CD14-positive monocyte (primary cell): ENCODE results near the gene HOXD8. TPM values are rescaled to one million over a fixed set of nuclear protein-coding genes. Genes with fewer than 3 reads are reported as not detected.

Experiments
- DNase-seq, 3 donors: peaks; one replicate each; pipeline ENCODE4 v3.0.0-alpha.2; 2011 to 2022
- H2AFZ ChIP-seq: 2 replicates; pipeline ENCODE4 v1.6.0; 2012; ENCODE audit warnings: mild to moderate bottlenecking, low read depth, low read length, inconsistent platforms; ENCODE audit not compliant: insufficient read depth, poor library complexity, severe bottlenecking
- H3K27ac ChIP-seq, 2 donors: 1 replicate in 1 of 2; 2 replicates in 1 of 2; pipeline ENCODE4 v1.5.1; 2012 to 2013; ENCODE audit warnings: low read length in 2 of 2, control low read depth in 1 of 2, inconsistent platforms in 1 of 2, low read depth in 1 of 2, mild to moderate bottlenecking in 1 of 2
- H3K27me3 ChIP-seq, 2 donors: one replicate each; pipeline versions ENCODE4 v1.6.0 to v1.6.1; 2011 to 2013; ENCODE audit warnings: low read length in 2 of 2; ENCODE audit not compliant: control insufficient read depth in 2 of 2, insufficient read depth in 2 of 2
- H3K36me3 ChIP-seq, 2 donors: replicated peaks in 1 of 2; 1 replicate in 1 of 2; 2 replicates in 1 of 2; pipeline versions ENCODE4 v1.5.1 to v1.6.1; 2012 to 2013; ENCODE audit warnings: low read length in 2 of 2, control low read depth in 1 of 2, inconsistent platforms in 1 of 2, mild to moderate bottlenecking in 1 of 2; ENCODE audit not compliant: insufficient read depth in 2 of 2, control insufficient read depth in 1 of 2
- H3K4me1 ChIP-seq, 2 donors: 1 replicate in 1 of 2; 2 replicates in 1 of 2; pipeline versions ENCODE4 v1.5.1 to v1.6.1; 2012 to 2013; ENCODE audit warnings: low read length in 2 of 2, control low read depth in 1 of 2, inconsistent platforms in 1 of 2, mild to moderate bottlenecking in 1 of 2, moderate library complexity in 1 of 2; ENCODE audit not compliant: insufficient read depth in 2 of 2, control insufficient read depth in 1 of 2
- H3K4me2 ChIP-seq: replicated peaks from 2 replicates; pipeline ENCODE3; 2012; ENCODE audit warnings: low read length, moderate library complexity, mild to moderate bottlenecking; ENCODE audit not compliant: poor library complexity, severe bottlenecking; ENCODE audit errors: extremely low read depth
- H3K4me3 ChIP-seq, 3 experiments: fragments of 200-600 bp in 1 of 3; sonication (generic) in 1 of 3; replicated peaks in 1 of 3; 1 replicate in 2 of 3; 2 replicates in 1 of 3; pipeline ENCODE4 v1.5.1; 2011 to 2013; ENCODE audit warnings: low read length in 3 of 3, mild to moderate bottlenecking in 3 of 3, control low read depth in 2 of 3, low read depth in 2 of 3, inconsistent platforms in 1 of 3, moderate library complexity in 1 of 3
- H3K79me2 ChIP-seq: 2 replicates; pipeline ENCODE4 v1.6.0; 2012; ENCODE audit warnings: mild to moderate bottlenecking, control low read depth, inconsistent platforms, low read length, moderate library complexity; ENCODE audit not compliant: insufficient read depth
- H3K9ac ChIP-seq: 2 replicates; pipeline ENCODE4 v1.6.0; 2017; ENCODE audit warnings: low read length, mild to moderate bottlenecking; ENCODE audit not compliant: insufficient read depth, poor library complexity, severe bottlenecking
- H3K9me3 ChIP-seq, 2 donors: replicated peaks in 1 of 2; 1 replicate in 1 of 2; 2 replicates in 1 of 2; pipeline versions ENCODE4 v1.5.1 to v1.6.1; 2012 to 2013; ENCODE audit warnings: low read length in 2 of 2, control low read depth in 1 of 2; ENCODE audit not compliant: control insufficient read depth in 1 of 2, insufficient read depth in 1 of 2
- H4K20me1 ChIP-seq: 2 replicates; pipeline ENCODE4 v1.6.0; 2012; ENCODE audit warnings: mild to moderate bottlenecking, low read length, control low read depth, moderate library complexity; ENCODE audit not compliant: insufficient read depth
- H3K27ac Mint-ChIP-seq, 7 donors: one replicate each; pipeline ENCODE4 v1.8.0; 2020; ENCODE audit warnings: mild to moderate bottlenecking in 7 of 7, mixed read lengths in 7 of 7, moderate library complexity in 6 of 7, inconsistent platforms in 2 of 7
- H3K27me3 Mint-ChIP-seq, 3 donors: one replicate each; pipeline ENCODE4 v1.8.0; 2021 to 2022; ENCODE audit warnings: low read depth in 3 of 3, mild to moderate bottlenecking in 3 of 3, mixed read lengths in 3 of 3, moderate library complexity in 3 of 3, inconsistent platforms in 1 of 3
- H3K36me3 Mint-ChIP-seq, 2 donors: one replicate each; pipeline ENCODE4 v1.8.0; 2020; ENCODE audit warnings: mixed read lengths in 2 of 2, inconsistent platforms in 1 of 2, mild to moderate bottlenecking in 1 of 2
- H3K4me1 Mint-ChIP-seq: one replicate; pipeline ENCODE4 v1.8.0; 2020; ENCODE audit warnings: mild to moderate bottlenecking, mixed read lengths
- H3K4me3 Mint-ChIP-seq, 2 donors: one replicate each; pipeline ENCODE4 v1.8.0; 2020; ENCODE audit warnings: mild to moderate bottlenecking in 2 of 2, mixed read lengths in 2 of 2, moderate library complexity in 1 of 2
- H3K9me3 Mint-ChIP-seq, 7 donors: one replicate each; pipeline ENCODE4 v1.8.0; 2020 to 2022; ENCODE audit warnings: mixed read lengths in 7 of 7, mild to moderate bottlenecking in 6 of 7, moderate library complexity in 6 of 7, inconsistent platforms in 2 of 7
- CTCF ChIP-seq: fragments of 200-600 bp; IDR thresholded peaks from one replicate; pipeline ENCODE4 v1.8.0; 2022; ENCODE audit warnings: antibody characterized with exemption, mild to moderate bottlenecking
- WGBS: methylation state at CpG from one replicate; pipeline ENCODE4 v1.1.5; 2013; ENCODE audit warnings: missing lambda C conversion rate; ENCODE audit not compliant: insufficient coverage; 5-methylcytosine and 5-hydroxymethylcytosine counted together
- intact Hi-C, 2 donors: fragments of 100-400 bp; cut with micrococcal nuclease; formaldehyde crosslinking; loops; one replicate each; pipeline versions ENCODE4 v1.15.0 to v1.15.1; 2023
- polyA plus RNA-seq, 3 donors: library from polyadenylated mRNA; depleted of rRNA in 1 of 3; unstranded in 2 of 3; stranded (reverse) in 1 of 3; fragments of 300-500 nt in 2 of 3; fragments of >200 nt in 1 of 3; fragmentation: Illumina TruSeq in 2 of 3; gene quantifications; 1 replicate in 2 of 3; 2 replicates in 1 of 3; pipeline ENCODE4 v1.2.3, GENCODE V29; 2012 to 2021

HOXD8 gene
- polyA plus RNA-seq, 3 donors, result not detected

- H3K4me1 ChIP-seq, result peaks cover 26 to 33% of the 10 kb centered on the region in 2 donors
- no peak for DNase-seq
- H3K79me2 ChIP-seq, result no peaks in the 10 kb centered on the region
- Mint-ChIP-seq H3K36me3 (peaks cover 0 to 13% of the 10 kb centered on the region in 2 donors), H3K27me3 (peaks cover 92 to 97% (median 95%) of the 10 kb centered on the region in 3 donors), H3K9me3 (peaks cover 0 to 40% (median 24%) of the 10 kb centered on the region in 7 donors), H3K4me1 (peaks cover 36% of the 10 kb centered on the region), H3K27ac (peak within 1 kb of the TSS in 2 of 7 donors; percentile 37 to 57), H3K4me3 (peak within 1 kb of the TSS in 1 of 2 donors; percentile 98)
- H3K27me3 ChIP-seq, result peaks cover 91 to 94% of the 10 kb centered on the region in 2 donors
- 3% methylated on average over 81 of the region's 95 CpGs for WGBS
- no peak within 1 kb of the TSS for H2AFZ ChIP-seq
- peaks cover 0 to 82% of the 10 kb centered on the region in 2 donors for H3K9me3 ChIP-seq
- no peak for TF ChIP-seq CTCF
- peak within 1 kb of the TSS; percentile 43 for H3K4me2 ChIP-seq
- H4K20me1 ChIP-seq, result no peaks in the 10 kb centered on the region
- no peak within 1 kb of the TSS for H3K27ac ChIP-seq
- intact Hi-C loops, result loop anchor here (10.0 kb wide), 2 partner anchors 408 to 1758 kb away; partner anchors contain the start of gene SP9 (in 1 of the 2)
- H3K4me3 ChIP-seq, result peak within 1 kb of the TSS in 1 of 3 experiments; percentile 16
- H3K36me3 ChIP-seq, result no peaks in the 10 kb centered on the region
- no peak within 1 kb of the TSS for H3K9ac ChIP-seq
Measured at GRCh38 chr2:176092270-176093144, 37.0 kb upstream of the HOXD8 start, which contains the start of gene HOXD13. Gene HOXD13 (plus strand): TSS chr2:176092721. CDS start chr2:176092891, 170 bp downstream.

GRCh38 chr2:176093145-176093897 lies 36.2 kb upstream of the HOXD8 start:
- Histone ChIP-seq H3K4me2 (peak overlapping the region; percentile 43), H3K27ac (no peak overlapping the region), H2AFZ (no peak overlapping the region), H3K27me3 (peaks cover 93 to 94% of the 10 kb centered on the region in 2 donors), H3K4me1 (peaks cover 20 to 30% of the 10 kb centered on the region in 2 donors), H3K79me2 (no peaks in the 10 kb centered on the region), H3K9ac (no peak overlapping the region), H3K36me3 (no peaks in the 10 kb centered on the region), H3K4me3 (peak overlapping the region in 1 of 3 experiments; percentile 16), H3K9me3 (peaks cover 0 to 75% of the 10 kb centered on the region in 2 donors), H4K20me1 (no peaks in the 10 kb centered on the region)
- no peak for DNase-seq
- H3K4me1 Mint-ChIP-seq, result peaks cover 36% of the 10 kb centered on the region
- H3K4me3 Mint-ChIP-seq, result peak overlapping the region in 1 of 2 donors; percentile 67
- H3K27ac Mint-ChIP-seq, result peak overlapping the region in 1 of 7 donors; percentile 37
- peaks cover 92 to 97% (median 95%) of the 10 kb centered on the region in 3 donors for H3K27me3 Mint-ChIP-seq
- intact Hi-C loops, result loop anchor here (10.0 kb wide), 2 partner anchors 409 to 1759 kb away; partner anchors contain the start of gene SP9 (in 1 of the 2)
- TF ChIP-seq CTCF, result no peak
- peaks cover 0 to 36% (median 25%) of the 10 kb centered on the region in 7 donors for H3K9me3 Mint-ChIP-seq
- H3K36me3 Mint-ChIP-seq, result peaks cover 0 to 11% of the 10 kb centered on the region in 2 donors
- 5% methylated on average over 50 of the region's 53 CpGs for WGBS
